NCI-H2107 treated with DMSO at 0.1 percent for 48 hours (cell line): ENCODE measurements around the gene MS4A15.
"Not testable (repeated sequence)": the region's sequence is repeated elsewhere in the genome, so short reads cannot be mapped to it uniquely, and the experiment has no call there.

Experiments used
- DNase-seq: peaks from one replicate; lab custom pipeline; 2025; ENCODE audit not compliant: unreplicated experiment; lab: John Stamatoyannopoulos, UW

MS4A15 gene

DNA sequence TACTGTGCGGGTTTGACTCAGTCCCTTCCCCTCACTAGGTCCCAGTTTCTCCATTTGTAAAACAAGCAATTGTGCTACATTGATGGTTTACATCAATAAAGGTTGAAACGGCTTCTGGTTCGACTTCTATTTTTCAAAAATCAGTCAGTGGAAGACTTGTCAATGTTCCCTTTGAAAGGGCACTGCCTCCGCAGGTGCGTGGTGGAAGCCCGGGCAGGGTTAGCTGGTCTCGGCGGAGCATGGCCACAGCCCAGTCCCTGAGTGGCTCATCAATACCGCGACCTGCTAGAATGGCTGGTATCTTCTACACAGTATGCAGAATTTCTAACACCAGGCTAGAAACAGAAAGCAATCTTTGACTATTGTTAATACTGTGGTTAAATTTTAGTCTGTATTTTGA, 44.5 kb downstream of the MS4A15 start:
- no peak for DNase-seq

DNA sequence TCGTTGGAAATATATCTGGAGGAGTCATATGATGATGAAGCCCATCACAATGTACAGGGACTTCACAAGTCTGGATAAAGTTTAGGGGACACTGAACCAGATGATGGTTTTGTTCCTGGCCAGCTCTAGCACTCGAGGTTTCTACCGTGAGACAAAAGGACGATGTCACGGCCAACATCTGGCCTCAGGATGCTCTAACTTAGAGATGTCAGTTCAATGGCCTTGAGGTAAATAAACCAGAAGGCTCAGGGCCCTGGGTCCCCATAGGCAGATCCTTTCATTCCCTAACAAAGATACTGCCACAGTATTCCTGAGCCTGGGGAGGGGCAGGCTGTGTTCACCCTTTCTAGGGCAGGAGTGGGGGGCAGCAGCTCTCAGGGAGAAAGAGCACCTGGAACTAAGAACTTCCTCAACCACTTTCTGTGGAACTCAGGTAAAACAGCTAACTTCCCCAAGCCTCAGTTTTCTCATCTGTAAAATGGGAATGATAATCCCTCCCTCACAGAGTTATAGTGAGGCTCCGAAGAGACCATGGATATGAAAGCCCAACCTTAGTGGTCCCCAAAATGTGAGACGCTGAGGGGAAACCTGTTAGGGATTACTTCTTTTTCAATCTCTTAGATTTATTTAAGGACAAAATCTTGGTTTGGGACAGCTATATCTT, 46.7 kb downstream of the MS4A15 start:
- DNase-seq, result no peak

DNA sequence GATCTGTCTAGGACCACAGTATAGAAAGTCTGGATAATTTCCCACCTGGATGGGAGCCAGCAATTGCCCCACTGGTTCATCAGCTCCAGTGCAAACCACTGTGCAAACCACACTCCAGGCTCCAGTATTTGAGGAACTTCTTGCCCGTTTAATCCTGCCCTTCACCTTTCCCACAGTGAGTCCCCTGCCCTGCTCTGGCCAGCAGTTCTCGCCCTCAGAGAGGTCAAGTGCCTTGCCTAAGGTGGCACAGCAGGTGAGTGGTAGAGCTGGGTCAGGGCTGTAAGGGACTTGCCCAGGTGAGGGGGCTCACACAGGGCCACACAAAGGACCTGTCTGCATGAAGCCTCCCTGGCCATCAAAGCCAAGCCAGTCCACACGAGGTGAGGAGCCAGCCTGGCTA, 52.6 kb downstream of the MS4A15 start:
- DNase-seq, result no peak

DNA sequence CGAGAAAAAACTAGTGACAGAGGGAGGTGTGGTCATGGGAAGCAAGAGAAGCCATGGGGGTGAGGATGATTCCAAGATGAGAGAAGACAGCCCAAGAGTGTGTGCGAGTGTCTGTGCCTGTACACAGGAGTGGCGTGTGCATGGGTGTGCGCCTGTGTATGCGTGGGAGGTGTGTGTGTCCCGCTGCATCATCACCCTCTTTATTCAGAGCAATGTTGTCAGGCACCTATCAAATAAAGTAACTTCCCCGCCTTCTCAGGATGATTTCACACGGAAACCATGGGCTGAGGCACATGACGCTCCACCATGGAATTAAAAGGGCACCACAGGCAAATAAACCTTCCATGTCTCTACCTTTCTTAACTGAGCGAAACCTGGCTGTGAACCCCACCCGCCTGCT, 53.0 kb downstream of the MS4A15 start:
- no peak for DNase-seq

DNA sequence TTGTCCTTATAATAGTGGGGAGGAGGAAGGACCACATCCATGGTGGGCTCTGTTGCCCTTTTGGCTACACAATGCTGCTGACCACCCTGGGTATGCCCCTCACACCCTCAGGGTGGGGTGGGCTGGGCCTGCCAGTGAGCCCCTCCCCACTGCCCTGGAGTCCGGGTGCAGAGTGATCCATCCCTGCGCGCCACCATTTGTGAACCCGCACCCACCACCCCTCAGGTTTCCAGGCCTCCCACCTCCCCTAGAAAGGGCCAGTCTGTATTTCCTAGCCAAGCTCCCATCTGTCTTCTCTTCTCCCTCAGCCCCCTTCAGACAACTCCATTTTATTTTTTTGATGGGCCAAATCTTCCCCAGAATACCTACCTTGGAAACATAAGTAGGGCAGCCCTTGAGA, 53.5 kb downstream of the MS4A15 start:
- no peak for DNase-seq

DNA sequence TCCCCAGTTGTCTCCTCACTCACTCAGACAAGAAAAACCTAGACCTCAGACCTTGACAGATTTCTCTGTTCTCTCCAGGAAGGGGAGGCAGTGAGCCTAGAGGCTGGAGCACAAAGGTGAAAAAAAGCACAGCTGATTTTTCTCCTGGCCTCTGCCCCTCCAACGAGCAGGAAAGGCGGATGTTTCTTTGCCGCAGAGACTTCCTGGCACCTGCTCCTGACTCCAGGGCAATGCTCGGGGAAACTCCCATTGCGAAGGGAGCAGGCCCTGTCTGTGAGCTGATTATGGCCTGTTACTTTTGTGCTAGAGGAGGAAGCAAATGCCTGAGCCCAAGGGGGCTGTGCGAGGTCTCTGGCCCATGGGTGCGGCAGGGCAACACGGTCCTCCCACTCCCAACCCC, 53.9 kb downstream of the MS4A15 start:
- no peak for DNase-seq

DNA sequence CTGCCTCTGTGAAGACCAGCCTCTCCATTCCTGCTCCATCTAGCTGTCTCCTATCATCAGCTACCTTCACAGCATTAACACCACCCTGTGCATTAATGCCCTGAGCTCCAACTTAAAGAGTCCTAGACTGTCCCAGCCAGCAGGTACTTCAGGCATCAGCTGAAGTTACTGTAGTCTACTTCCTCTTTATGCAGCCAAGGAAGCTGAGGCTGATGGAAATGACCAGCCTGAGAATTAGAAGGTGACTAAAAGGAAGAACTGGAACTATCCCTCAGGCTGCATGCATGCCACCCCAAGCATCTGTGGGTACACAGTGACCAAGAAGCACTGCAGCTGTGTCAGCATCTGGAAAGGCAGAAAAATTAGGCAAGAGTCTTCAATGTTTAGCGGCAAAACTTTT, 56.7 kb downstream of the MS4A15 start:
- no peak for DNase-seq

DNA sequence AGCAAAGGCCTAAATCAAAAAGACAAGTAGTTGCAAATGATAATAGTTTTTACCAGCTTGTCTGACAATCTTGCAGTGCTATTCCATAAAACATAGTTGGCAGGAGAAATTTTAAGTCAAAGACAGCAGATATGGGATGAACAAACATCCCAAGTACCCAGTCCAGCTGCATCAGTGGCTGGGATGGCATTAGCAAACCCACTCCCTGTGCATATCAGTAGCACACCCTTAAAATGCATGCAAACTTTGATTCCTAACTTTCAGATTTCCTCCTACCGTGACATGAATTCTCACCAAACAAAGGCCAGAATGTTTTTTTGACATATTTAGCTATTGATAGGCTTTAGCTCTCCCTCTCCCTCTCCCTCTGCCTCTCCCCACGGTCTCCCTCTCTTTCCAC, 57.4 kb downstream of the MS4A15 start:
- DNase-seq, result no peak

DNA sequence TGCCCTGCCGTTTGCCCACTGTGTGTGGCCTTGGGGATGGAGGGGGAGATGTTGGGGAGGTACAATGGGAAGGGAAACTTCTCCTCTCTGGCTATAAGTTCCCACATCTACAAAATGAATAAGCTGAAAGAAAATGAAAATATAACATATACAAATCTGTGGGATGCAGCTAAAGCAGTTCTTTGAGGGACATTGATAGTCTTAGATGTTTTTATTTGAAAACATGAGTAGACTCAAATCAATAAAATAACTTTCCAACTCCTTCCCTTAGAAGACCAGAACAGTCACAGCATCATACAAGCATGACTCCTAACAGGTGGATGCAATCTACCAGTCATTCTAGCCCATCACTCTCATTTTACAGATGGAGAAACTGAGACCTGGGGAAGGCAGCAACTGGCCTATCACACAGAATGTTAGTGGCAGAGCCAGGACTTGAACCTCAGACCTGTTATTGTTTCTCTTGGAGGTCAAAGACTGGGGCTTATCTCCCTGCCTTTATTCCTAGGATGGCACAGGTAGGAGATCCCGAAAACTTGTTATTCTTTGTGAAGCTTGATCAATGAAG, 60.0 kb downstream of the MS4A15 start:
- no peak for DNase-seq

DNA sequence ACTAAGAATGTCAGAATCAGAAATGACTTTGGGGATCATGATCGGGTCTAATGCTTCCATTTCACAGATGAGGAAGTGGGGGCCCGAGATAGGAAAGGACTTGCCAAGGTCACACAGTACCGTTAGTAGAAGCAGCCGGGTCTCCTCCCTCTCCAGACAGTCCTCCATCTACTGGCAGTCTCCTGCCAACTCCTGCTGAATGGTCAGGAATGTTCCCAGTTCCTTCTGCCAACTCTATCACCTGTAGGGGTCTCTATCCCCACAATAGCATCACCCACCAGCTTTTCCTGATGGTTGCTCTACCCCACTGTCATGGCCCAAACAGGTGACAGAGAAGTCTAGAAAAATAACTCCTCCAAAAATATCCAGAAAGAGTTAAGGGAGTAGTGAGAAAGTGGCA, 61.4 kb downstream of the MS4A15 start:
- DNase-seq, result no peak

DNA sequence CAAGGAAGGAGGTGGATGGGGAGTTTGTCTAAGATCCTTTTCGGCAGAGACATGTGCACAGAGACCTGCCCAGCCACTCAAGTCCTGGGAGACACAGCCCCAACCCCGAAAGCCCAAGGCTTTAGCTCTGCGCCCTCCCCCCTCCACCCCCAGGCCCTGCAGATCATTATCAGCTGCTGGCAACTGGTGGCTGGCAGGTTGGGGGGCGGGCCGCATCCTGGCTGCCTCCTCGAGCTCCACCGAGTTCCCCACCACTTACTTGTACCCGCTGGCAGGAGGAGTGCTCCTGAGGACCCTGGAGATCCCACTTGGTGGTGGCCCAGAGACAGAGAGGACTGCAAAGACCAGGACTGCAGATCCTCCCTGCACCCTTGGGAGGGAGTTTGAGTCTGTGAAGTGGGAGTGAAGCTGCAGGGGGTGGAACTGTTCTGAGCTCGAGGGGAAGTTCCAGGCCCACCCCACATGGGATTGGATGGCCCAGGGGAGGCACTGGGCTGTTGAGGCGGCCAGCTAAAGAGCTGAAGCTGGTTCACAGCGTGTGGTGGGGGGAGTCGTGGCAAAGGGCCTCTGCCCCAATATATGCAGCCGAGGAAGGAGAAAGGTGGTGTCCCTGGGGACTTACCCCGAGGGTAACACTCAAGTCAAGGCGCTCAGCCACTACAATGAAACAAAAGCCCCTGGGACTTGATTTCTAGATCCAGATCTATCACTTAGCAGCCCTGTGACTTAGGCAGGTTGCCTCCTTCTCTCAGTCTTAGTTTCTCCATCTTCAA, 65.3 kb downstream of the MS4A15 start:
- DNase-seq, result no peak

DNA sequence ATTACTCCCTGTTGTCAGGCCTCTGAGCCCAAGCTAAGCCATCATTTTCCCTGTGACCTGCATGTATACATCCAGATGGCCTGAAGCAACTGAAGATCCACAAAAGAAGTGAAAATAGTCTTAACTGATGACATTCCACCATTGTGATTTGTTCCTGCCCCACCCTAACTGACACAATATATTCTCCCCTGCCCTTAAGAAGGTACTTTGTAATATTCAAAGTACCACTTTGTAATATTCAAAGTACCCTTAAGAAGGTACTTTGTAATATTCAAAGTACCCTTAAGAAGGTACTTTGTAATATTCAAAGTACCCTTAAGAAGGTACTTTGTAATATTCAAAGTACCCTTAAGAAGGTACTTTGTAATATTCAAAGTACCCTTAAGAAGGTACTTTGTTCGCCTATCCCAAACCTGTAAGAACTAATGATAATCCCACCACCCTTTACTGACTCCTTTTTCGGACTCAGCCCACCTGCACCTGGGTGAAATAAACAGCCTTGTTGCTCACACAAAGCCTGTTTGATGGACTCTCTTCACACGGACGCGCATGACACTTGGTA, 67.2 kb downstream of the MS4A15 start:
- not testable (repeated sequence) for DNase-seq

DNA sequence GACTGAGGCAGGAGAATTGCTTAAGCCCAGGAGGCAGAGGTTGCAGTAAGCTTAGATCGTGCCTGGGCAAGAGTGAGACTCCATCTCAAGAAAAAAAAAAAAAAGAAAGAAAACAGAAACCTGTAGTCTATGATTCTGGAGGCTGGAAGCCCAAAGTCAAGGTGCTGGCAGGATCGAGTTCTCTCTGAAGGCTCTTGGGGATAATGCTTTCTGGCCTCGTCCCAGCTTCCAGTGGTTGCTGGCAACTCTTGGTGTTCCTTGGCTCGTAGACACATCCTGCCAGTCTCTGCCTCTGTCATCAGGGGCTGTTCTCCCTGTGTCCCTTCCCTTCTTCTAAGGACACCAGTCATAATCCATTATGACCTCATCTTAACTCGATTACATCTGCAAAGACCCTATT, 68.5 kb downstream of the MS4A15 start:
- no peak for DNase-seq

DNA sequence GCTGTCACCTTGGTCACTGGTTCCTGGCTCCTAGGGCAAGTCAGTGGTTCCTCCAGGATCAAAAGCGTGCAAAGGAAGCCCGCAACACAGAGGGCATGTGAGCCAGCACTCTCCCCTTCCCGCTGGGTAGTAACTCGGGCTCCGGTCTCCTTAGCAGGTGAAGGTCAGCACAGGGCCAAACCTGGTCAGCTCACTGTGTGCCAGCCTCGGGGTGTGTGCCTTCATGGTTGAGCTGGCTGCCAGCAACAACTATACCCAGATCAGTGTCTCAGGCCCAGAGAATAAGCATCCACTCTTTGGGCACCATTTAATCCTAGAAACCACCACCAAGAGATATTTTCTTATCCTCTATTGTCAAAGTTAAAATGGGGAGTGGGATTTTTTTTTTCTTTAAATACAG, 69.1 kb downstream of the MS4A15 start:
- DNase-seq, result no peak
